SK-N-SH (cell line): Measurements from ENCODE around the gene IGHMBP2.

ENCODE experiments used
- EP300 ChIP-seq, 2 experiments: IDR thresholded peaks; 2 replicates each; pipeline versions ENCODE4 v1.4.0 to v1.6.1; 2012; ENCODE audit warnings: borderline replicate concordance in 1 of 2, low read depth in 1 of 2, low read length in 1 of 2
- JUND ChIP-seq: IDR thresholded peaks from 2 replicates; pipeline ENCODE4 v1.4.0; 2012
- SMC3 ChIP-seq: IDR thresholded peaks from 2 replicates; pipeline ENCODE4 v1.6.1; 2012; ENCODE audit warnings: low read depth, low read length, improper control_type of control experiment
- USF2 ChIP-seq: fragments of 150-350 bp; IDR thresholded peaks from 2 replicates; pipeline ENCODE4 v1.6.1; 2017; ENCODE audit warnings: antibody characterized with exemption, low read length, low read depth, borderline replicate concordance
- YY1 ChIP-seq: IDR thresholded peaks from 2 replicates; pipeline ENCODE4 v1.4.0; 2012; ENCODE audit warnings: low read depth, mild to moderate bottlenecking
- TF ChIP-seq, protein P1 (sequence below): fragments of 200-600 bp; sonication (generic); IDR thresholded peaks from 2 replicates; pipeline ENCODE4 v1.6.1; 2017; ENCODE audit warnings: antibody characterized with exemption, mild to moderate bottlenecking, moderate library complexity

DNA sequence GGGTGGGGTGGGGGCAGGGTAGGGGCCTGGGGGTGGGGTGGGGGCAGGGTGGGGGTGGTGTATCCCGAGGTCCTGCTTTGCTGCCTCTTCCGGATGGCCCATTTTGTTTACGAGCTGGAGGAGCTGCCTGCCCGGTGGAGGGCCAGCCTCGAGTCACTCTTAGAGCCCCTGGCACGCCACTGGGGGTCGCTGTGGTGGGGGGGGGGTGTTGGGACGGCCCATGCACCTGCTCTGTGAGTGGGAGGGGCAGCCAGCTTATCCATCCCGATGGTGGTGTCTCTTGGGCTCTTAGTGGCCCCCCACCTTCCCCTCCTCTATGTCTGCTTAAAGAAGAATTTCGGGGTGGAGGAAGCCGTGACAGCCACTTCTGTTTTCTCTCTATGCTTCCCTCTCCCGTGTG is 52.5 kb downstream of the IGHMBP2 start:
- TF ChIP-seq EP300 (IDR thresholded peaks at IDR 0.05; ENCODE audit: borderline replicate concordance in 1 of 2, low read depth in 1 of 2, low read length in 1 of 2), result no peak
- no peak for TF ChIP-seq SMC3
- no peak for TF ChIP-seq YY1
- TF ChIP-seq, protein P1, sequence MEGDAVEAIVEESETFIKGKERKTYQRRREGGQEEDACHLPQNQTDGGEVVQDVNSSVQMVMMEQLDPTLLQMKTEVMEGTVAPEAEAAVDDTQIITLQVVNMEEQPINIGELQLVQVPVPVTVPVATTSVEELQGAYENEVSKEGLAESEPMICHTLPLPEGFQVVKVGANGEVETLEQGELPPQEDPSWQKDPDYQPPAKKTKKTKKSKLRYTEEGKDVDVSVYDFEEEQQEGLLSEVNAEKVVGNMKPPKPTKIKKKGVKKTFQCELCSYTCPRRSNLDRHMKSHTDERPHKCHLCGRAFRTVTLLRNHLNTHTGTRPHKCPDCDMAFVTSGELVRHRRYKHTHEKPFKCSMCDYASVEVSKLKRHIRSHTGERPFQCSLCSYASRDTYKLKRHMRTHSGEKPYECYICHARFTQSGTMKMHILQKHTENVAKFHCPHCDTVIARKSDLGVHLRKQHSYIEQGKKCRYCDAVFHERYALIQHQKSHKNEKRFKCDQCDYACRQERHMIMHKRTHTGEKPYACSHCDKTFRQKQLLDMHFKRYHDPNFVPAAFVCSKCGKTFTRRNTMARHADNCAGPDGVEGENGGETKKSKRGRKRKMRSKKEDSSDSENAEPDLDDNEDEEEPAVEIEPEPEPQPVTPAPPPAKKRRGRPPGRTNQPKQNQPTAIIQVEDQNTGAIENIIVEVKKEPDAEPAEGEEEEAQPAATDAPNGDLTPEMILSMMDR, result peak; percentile 39
- no peak for TF ChIP-seq USF2
- TF ChIP-seq JUND, result no peak
